ENCODE measurements around the gene LDLRAD4. TPM values are rescaled to one million over a fixed set of nuclear protein-coding genes. Genes with fewer than 3 reads are reported as not detected.
A peak's percentile ranks its signal among the peaks of the same experiment; 100 is the strongest.

LDLRAD4 gene
- total and polyA plus RNA-seq, 2 donors (not counting 1 experiment from before 2014, with no cell fraction given): 13.9 to 35.7 TPM

DNA sequence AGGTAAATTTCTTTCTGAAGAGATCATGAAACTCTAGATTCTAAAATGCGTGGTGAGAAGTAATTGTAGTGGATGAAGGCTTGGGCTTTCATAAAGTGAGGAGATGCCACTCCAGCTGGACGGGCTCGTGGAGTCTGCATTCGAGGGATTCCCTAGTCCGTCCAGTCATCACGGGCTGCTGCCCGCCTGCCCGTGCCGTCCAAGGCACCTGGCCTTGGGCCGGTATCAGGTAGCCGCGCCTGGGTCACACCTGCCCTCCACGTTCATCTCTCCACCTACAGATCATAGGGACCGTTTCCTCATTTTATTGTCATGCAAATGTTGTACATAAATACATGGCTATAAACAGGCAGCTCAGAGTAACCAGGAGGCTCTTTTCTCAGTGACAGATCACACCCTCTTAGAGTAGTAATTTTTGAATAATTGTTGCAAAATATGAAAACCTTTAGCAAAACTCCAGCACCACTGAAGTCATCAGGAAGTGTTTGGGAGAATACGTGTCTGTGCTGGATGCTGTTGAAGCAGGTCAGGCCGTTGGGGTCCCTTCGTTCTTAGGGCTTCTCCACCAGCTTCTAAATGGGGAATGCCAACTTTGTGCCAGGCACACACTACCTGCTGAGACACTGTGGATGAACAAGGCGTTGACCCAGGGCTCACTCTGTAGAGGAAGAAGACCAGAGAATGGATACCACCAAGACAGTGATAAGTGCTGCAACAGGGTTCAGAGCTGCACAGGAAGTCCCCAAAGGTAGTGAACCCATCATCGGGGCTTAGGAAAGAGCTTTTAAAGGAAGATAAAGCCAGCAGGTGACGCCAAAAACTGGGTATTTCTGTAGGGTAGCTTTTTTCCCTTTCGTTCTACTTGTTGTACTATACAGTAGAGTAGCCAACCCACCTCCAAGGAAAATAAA is 395.3 kb downstream of the LDLRAD4 start:
- no peaks in the 10 kb centered on the region for H3K9me3 ChIP-seq (ENCODE audit: control extremely low read depth in 1 of 3, control insufficient read depth in 2 of 3, insufficient read depth in 1 of 3, low read length in 2 of 3)
- peak overlapping the region; percentile 81 for H3K9ac ChIP-seq (ENCODE audit: low read length)
- H3K4me1 Mint-ChIP-seq: peaks cover 84% of the 10 kb centered on the region
- peaks cover 34% of the 10 kb centered on the region for H3K79me2 ChIP-seq (ENCODE audit: control insufficient read depth, insufficient read depth, low read length)
- DNase-seq (peak; percentile 86), ATAC-seq (ENCODE audit: low read depth) (peak; percentile 26)
- H4K20me1 ChIP-seq (ENCODE audit: control insufficient read depth, insufficient read depth, low read length, poor library complexity, severe bottlenecking): no peaks in the 10 kb centered on the region
- WGBS (ENCODE audit: insufficient coverage): 7% methylated on average over 17 of the region's 21 CpGs
- H3K27me3 ChIP-seq (replicated peaks in 1 of 4; ENCODE audit: control extremely low read depth in 1 of 4, control insufficient read depth in 3 of 4, insufficient read depth in 4 of 4, low read length in 3 of 4): no peaks in the 10 kb centered on the region
- POLR2A ChIA-PET: interaction anchor here (0.9 to 3.1 kb wide), 8 partner anchors 28 to 56 kb away, joined by 4 to 31 read pairs (median 13); no protein-coding TSS in a partner anchor
- TF ChIP-seq EZH2 (IDR thresholded peaks at IDR 0.05; ENCODE audit: borderline replicate concordance, insufficient read depth, low read depth, low read length, poor library complexity, severe bottlenecking): no peak
- TF ChIP-seq, protein P1, sequence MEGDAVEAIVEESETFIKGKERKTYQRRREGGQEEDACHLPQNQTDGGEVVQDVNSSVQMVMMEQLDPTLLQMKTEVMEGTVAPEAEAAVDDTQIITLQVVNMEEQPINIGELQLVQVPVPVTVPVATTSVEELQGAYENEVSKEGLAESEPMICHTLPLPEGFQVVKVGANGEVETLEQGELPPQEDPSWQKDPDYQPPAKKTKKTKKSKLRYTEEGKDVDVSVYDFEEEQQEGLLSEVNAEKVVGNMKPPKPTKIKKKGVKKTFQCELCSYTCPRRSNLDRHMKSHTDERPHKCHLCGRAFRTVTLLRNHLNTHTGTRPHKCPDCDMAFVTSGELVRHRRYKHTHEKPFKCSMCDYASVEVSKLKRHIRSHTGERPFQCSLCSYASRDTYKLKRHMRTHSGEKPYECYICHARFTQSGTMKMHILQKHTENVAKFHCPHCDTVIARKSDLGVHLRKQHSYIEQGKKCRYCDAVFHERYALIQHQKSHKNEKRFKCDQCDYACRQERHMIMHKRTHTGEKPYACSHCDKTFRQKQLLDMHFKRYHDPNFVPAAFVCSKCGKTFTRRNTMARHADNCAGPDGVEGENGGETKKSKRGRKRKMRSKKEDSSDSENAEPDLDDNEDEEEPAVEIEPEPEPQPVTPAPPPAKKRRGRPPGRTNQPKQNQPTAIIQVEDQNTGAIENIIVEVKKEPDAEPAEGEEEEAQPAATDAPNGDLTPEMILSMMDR (IDR thresholded peaks at IDR 0.05): no peak
- no peaks in the 10 kb centered on the region for H3K9me3 Mint-ChIP-seq (ENCODE audit: insufficient read depth)
- no peaks in the 10 kb centered on the region for H3K27me3 Mint-ChIP-seq
- intact Hi-C loops (cut with micrococcal nuclease): loop anchor here (1.0 to 10.0 kb wide), 7 partner anchors 16 to 729 kb away; partner anchors contain the start of genes CEP192 and PTPN2
- H3K4me3 Mint-ChIP-seq: peak overlapping the region; percentile 86
- peak overlapping the region; percentile 60 to 86 for H3K27ac ChIP-seq (ENCODE audit: low read length in 2 of 2)
- H3K4me2 ChIP-seq (replicated peaks; ENCODE audit: low read depth, low read length, poor library complexity, severe bottlenecking): peak overlapping the region; percentile 94
- no peak overlapping the region for H2AFZ ChIP-seq (ENCODE audit: insufficient read depth, low read depth, low read length, poor library complexity, severe bottlenecking)
- peak overlapping the region in 3 of 5 experiments; percentile 22 to 71 (median 62) for H3K4me3 ChIP-seq (ENCODE audit: control extremely low read depth in 1 of 5, extremely low read depth in 1 of 5, insufficient read depth in 1 of 5, low read depth in 2 of 5, low read length in 4 of 5)
- peaks cover 66 to 79% of the 10 kb centered on the region in 2 donors for H3K4me1 ChIP-seq (ENCODE audit: control insufficient read depth in 2 of 2, insufficient read depth in 2 of 2, low read length in 2 of 2)
- peak overlapping the region; percentile 94 for H3K27ac Mint-ChIP-seq
- no peaks in the 10 kb centered on the region for H3K36me3 ChIP-seq (replicated peaks in 1 of 2; ENCODE audit: control extremely low read depth in 1 of 2, control insufficient read depth in 1 of 2, extremely low read depth in 1 of 2, insufficient read depth in 2 of 2, low read length in 1 of 2)
- CTCF ChIA-PET: interaction anchor here (0.9 to 10.7 kb wide), 10 partner anchors 8 to 77 kb away, joined by 3 to 195 read pairs (median 8); no protein-coding TSS in a partner anchor
